G401.6 (cell line): ENCODE results near the gene DOK1.

Experiments
- FAIRE-seq: peaks from 2 replicates; lab custom pipeline; 2012; peaks lifted over from hg19 to GRCh38; lab: Jason Lieb, UNC

The DOK1 gene

GRCh38 chr2:74525717-74526648, 28.5 kb upstream of the DOK1 start, which contains the start of gene DQX1:
TSS of gene DQX1 (minus strand) at chr2:74526231. CDS start at chr2:74525729, 502 bp downstream.
- FAIRE-seq, result peak; percentile 45

GRCh38 chr2:74526649-74527230, 27.8 kb upstream of the DOK1 start:
- no peak for FAIRE-seq

- no peak for FAIRE-seq
These were observed 26.8 kb upstream of the DOK1 start for GRCh38 chr2:74527741-74528140.

- no peak for FAIRE-seq
These were observed 25.7 kb upstream of the DOK1 start for GRCh38 chr2:74528600-74529356.

- peak; percentile 97 for FAIRE-seq
These were observed 24.9 kb upstream of the DOK1 start, which contains the start of the genes AUP1 and HTRA2 for GRCh38 chr2:74529357-74530238. TSS of gene AUP1 (minus strand) at chr2:74529706. CDS start at chr2:74529629, 77 bp downstream. TSS of gene HTRA2 (plus strand) at chr2:74529933. CDS start at chr2:74530007, 74 bp downstream.

- FAIRE-seq, result no peak
These were observed 24.0 kb upstream of the DOK1 start for GRCh38 chr2:74530239-74531187.

- FAIRE-seq, result no peak
These were observed 22.9 kb upstream of the DOK1 start for GRCh38 chr2:74531666-74532065.

- peak; percentile 92 for FAIRE-seq
These were observed 22.3 kb upstream of the DOK1 start for GRCh38 chr2:74532222-74532621.

GRCh38 chr2:74533464-74533863, 21.1 kb upstream of the DOK1 start:
- no peak for FAIRE-seq

GRCh38 chr2:74534411-74534810, 20.1 kb upstream of the DOK1 start:
- FAIRE-seq, result no peak

- FAIRE-seq, result no peak
These were observed 19.0 kb upstream of the DOK1 start for GRCh38 chr2:74535440-74535965.

GRCh38 chr2:74536166-74536950, 18.2 kb upstream of the DOK1 start:
- FAIRE-seq, result no peak

- FAIRE-seq, result no peak
These were observed 17.4 kb upstream of the DOK1 start for GRCh38 chr2:74537140-74537539.

- FAIRE-seq, result no peak
These were observed 15.6 kb upstream of the DOK1 start for GRCh38 chr2:74538881-74539339.

GRCh38 chr2:74540291-74540690, 14.2 kb upstream of the DOK1 start:
- no peak for FAIRE-seq

GRCh38 chr2:74542978-74543377, 11.5 kb upstream of the DOK1 start:
- no peak for FAIRE-seq

- FAIRE-seq, result no peak
These were observed 9.9 kb upstream of the DOK1 start for GRCh38 chr2:74544634-74545033.

GRCh38 chr2:74546004-74546403, 8.5 kb upstream of the DOK1 start:
- FAIRE-seq, result no peak

GRCh38 chr2:74548285-74548899, 6.1 kb upstream of the DOK1 start:
- no peak for FAIRE-seq
